HT1080 (cell line): ENCODE measurements around the gene EEF1A2. TPM values are rescaled to one million over a fixed set of nuclear protein-coding genes. Genes with fewer than 3 reads are reported as not detected.

Experiments
- DNase-seq: peaks from one replicate; pipeline ENCODE4 v3.0.0-alpha.2; 2015; ENCODE audit warnings: low read depth
- total RNA-seq: library from RNA; depleted of rRNA; stranded (reverse); fragments of >200 nt; shearing (Covaris generic); gene quantifications from 2 replicates; pipeline ENCODE4 v1.2.3, GENCODE V29; 2014; rRNA removed

Gene EEF1A2
- total RNA-seq, 1 experiment from 2014 or later, result 276 TPM

GRCh38 chr20:63439866-63440265, 59.0 kb downstream of the EEF1A2 start:
- DNase-seq, result no peak

GRCh38 chr20:63438121-63438520, 60.8 kb downstream of the EEF1A2 start:
- DNase-seq, result no peak

Other genes starting within 250 kb of the EEF1A2 start
- gene NKAIN4, start 244.6 kb downstream of the EEF1A2 start, total RNA-seq, result not detected in 2 replicates
- 62.1 and 64.7 TPM in 2 replicates for gene ARFGAP1, start 226.3 kb downstream of the EEF1A2 start, total RNA-seq
- gene COL20A1, start 205.9 kb downstream of the EEF1A2 start, total RNA-seq, result not detected in 2 replicates
- gene CHRNA4, start 137.7 kb downstream of the EEF1A2 start, total RNA-seq, result not detected in 2 replicates
- gene KCNQ2, start 26.4 kb downstream of the EEF1A2 start, total RNA-seq, result under 0.01 and 0.23 TPM in 2 replicates
- 35.3 and 143 TPM in 2 replicates for gene PPDPF, start 21.7 kb upstream of the EEF1A2 start, total RNA-seq
- not detected in 2 replicates for gene PTK6, start 38.3 kb upstream of the EEF1A2 start, total RNA-seq
- not detected in 2 replicates for gene SRMS, start 48.7 kb upstream of the EEF1A2 start, total RNA-seq
- gene FNDC11, start 55.1 kb upstream of the EEF1A2 start, total RNA-seq, result not detected in 2 replicates
- 10.8 and 11.7 TPM in 2 replicates for gene HELZ2, start 75.2 kb upstream of the EEF1A2 start, total RNA-seq
- gene GMEB2, start 128.0 kb upstream of the EEF1A2 start, total RNA-seq, result 18.3 and 22.0 TPM in 2 replicates
- gene STMN3, start 154.3 kb upstream of the EEF1A2 start, total RNA-seq, result 30.9 and 33.2 TPM in 2 replicates
- 13.1 and 19.3 TPM in 2 replicates for gene RTEL1, start 159.2 kb upstream of the EEF1A2 start, total RNA-seq
- 5.9 and 7.2 TPM in 2 replicates for gene TNFRSF6B, start 197.6 kb upstream of the EEF1A2 start, total RNA-seq
- gene ARFRP1, start 208.9 kb upstream of the EEF1A2 start, total RNA-seq, result 44.6 and 46.2 TPM in 2 replicates
- gene ZGPAT, start 209.0 kb upstream of the EEF1A2 start, total RNA-seq, result 29.1 and 29.6 TPM in 2 replicates
- gene LIME1, start 237.6 kb upstream of the EEF1A2 start, total RNA-seq, result 5.8 and 10.3 TPM in 2 replicates
- 39.8 and 49.2 TPM in 2 replicates for gene SLC2A4RG, start 240.7 kb upstream of the EEF1A2 start, total RNA-seq